Measurements from ENCODE around the gene MBD4. TPM values are rescaled to one million over a fixed set of nuclear protein-coding genes. Genes with fewer than 3 reads are reported as not detected.

Gene MBD4
- total RNA-seq (2022; extraction: Qiagen RNA extraction): 14.8 to 19.9 TPM (median 17.8 TPM) in 5 replicates

GRCh38 chr3:129439817-129440617, at the start of gene MBD4, which contains the start of gene IFT122:
MBD4 (minus strand) TSS chr3:129439948; CDS start chr3:129439833, 115 bp downstream.
IFT122 (plus strand) TSS chr3:129440224; CDS start chr3:129440331, 107 bp downstream.

GRCh38 chr3:129428376-129429079, 11.2 kb downstream of the MBD4 start, which contains the start of gene EFCAB12:
EFCAB12 (minus strand) TSS chr3:129428636; CDS start chr3:129428488, 148 bp downstream.

Other genes with a start within 250 kb of the MBD4 start
- 72.4 to 91.4 TPM (median 77.7 TPM) in 5 replicates for gene COPG1, start 190.3 kb downstream of the MBD4 start, total RNA-seq (2022; extraction: Qiagen RNA extraction)
- gene HMCES, start 161.1 kb downstream of the MBD4 start, total RNA-seq (2022; extraction: Qiagen RNA extraction): 37.5 to 40.9 TPM (median 40.1 TPM) in 5 replicates
- gene EFCAB12, start 11.3 kb downstream of the MBD4 start, total RNA-seq (2022; extraction: Qiagen RNA extraction): 0.70 to 1.3 TPM (median 1.0 TPM) in 5 replicates
- 11.0 to 13.1 TPM (median 11.9 TPM) in 5 replicates for gene IFT122, start 276 bp upstream of the MBD4 start, total RNA-seq (2022; extraction: Qiagen RNA extraction)
- not detected in 5 replicates for gene RHO, start 88.7 kb upstream of the MBD4 start, total RNA-seq (2022; extraction: Qiagen RNA extraction)
- gene H1-8, start 103.2 kb upstream of the MBD4 start, total RNA-seq (2022; extraction: Qiagen RNA extraction): not detected in 5 replicates
- gene PLXND1, start 166.7 kb upstream of the MBD4 start, total RNA-seq (2022; extraction: Qiagen RNA extraction): 78.3 to 96.7 TPM (median 90.6 TPM) in 5 replicates

Measured in A549 treated with AZD2906 at 1 μM for 4 hours (cell line).